Measurements from ENCODE around the gene BMP10.
"Not testable (repeated sequence)": the region's sequence is repeated elsewhere in the genome, so short reads cannot be mapped to it uniquely, and the experiment has no call there.

BMP10 gene

GRCh38 chr2:68871159-68871764, at the start of gene BMP10:
BMP10 (minus strand) TSS chr2:68871397; CDS start chr2:68871358, 39 bp downstream.
- DNase-seq, result no peak

- DNase-seq, result no peak
Observed at GRCh38 chr2:68920481-68921170, 49.4 kb upstream of the BMP10 start.

- DNase-seq, result no peak
Observed at GRCh38 chr2:68918497-68918896, 47.3 kb upstream of the BMP10 start.

GRCh38 chr2:68917034-68917718, 46.0 kb upstream of the BMP10 start:
- no peak for DNase-seq

- no peak for DNase-seq
Observed at GRCh38 chr2:68916226-68916625, 45.0 kb upstream of the BMP10 start.

- no peak for DNase-seq
Observed at GRCh38 chr2:68915393-68915792, 44.2 kb upstream of the BMP10 start.

DNA sequence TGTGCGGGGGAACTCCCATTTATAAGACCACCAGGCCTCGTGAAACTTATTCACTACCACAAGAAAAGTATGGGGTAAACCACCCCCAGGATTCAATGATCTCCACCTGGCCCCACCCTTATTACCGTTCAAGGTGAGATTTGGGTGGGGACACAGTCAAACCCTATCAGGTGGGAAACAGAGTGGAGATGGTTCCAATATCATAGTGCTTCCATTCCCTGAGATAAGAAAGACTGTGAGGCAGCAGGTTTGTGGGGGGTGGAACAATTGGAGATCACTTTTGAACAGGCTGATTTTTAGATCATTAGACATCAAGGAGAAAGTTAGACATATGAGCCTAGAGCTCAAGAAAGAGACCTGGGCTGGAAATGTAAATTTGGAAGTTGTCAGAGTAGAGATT, 42.2 kb upstream of the BMP10 start:
- DNase-seq, result no peak

- no peak for DNase-seq
Observed at GRCh38 chr2:68912732-68913131, 41.5 kb upstream of the BMP10 start.

GRCh38 chr2:68912111-68912510, 40.9 kb upstream of the BMP10 start:
- DNase-seq, result no peak

DNA sequence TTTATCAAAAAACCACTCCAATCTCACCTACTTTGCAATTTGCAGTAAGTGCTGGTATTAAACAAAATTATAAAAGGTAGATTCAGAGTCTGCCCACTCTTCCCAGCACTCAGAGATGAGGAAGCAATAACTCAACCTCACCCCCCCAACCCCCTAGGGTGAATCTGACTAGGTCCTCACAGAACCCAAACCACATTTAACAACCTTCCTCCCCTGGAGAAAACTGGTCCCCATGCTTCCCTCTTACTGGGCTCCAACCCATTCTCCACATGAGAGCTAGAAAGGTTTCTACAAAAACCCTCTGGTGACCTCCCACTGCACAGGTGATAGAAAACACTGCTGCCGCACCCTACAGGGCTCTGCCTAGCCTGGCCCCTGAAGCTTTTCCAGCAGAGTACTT, 40.5 kb upstream of the BMP10 start:
- no peak for DNase-seq

GRCh38 chr2:68911246-68911645, 40.0 kb upstream of the BMP10 start:
- no peak for DNase-seq

DNA sequence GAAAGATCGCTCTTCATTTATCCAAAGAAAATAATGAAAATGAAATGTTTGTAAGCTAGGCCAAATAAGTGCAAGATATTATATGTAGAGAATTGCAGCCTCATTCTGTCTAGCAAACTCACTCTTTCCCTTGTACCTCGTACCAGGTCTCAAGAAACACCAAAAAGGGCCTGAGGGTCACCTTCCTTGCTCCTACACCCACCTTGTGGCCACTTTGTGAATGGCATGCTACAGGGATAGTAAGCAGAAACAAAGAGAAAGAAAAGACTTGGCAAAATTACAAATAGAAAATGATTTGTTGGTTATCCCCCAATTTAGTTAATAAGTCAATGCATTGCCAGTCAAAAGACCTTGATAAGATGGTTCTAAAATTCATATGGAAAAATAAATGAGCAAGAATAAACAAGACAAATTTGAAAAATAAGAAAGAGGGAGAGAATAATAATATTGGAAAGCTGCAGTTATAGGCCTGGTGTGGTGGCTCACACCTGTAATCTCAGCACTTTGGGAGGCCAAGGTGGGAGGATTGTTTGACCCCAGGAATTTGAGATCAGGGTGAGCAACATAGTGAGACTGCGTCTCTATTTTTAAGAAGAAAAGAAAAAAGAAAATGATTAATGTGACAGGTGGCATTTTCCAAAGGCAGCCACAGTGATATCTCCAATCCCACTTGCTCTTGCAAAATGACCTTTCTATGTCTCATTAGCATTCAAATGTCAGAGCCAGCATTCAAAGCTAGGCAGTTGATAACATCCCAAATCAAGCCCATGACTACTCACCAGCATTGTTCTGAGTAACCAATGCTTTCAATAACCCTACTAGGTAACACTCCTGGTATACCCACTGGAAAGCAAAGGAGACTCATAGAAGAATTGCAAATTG, 38.8 kb upstream of the BMP10 start:
- DNase-seq, result peak; percentile 79

DNA sequence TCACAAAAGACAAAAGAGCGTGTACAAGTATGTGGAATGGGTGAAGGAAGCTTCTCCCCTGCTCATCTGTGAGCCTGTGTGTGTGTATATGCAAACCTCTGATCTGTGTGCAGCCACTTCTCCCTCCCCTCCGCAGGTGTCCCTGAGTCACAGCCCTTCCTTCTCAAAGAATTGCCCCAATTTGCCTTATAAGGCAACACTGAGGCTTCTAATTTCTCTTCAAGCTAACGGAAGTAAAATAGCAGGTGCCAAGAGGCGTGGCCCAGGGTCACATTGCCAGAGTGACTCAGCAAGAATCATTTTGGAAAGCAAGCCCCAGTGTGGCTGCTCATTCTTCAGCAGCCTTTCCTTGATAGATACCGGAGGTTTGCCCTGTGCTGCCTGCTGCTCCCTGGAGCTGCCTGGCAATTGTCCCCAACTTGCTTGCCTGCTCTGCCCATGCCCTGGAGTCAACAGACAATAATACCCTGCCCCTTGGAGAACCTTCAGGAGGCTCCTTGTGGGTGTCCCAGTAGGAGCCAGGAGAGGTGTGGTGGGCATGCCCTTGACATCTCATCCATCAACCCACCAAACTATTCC, 37.3 kb upstream of the BMP10 start:
- DNase-seq, result peak; percentile 81

GRCh38 chr2:68907920-68908253, 36.7 kb upstream of the BMP10 start:
- no peak for DNase-seq

DNA sequence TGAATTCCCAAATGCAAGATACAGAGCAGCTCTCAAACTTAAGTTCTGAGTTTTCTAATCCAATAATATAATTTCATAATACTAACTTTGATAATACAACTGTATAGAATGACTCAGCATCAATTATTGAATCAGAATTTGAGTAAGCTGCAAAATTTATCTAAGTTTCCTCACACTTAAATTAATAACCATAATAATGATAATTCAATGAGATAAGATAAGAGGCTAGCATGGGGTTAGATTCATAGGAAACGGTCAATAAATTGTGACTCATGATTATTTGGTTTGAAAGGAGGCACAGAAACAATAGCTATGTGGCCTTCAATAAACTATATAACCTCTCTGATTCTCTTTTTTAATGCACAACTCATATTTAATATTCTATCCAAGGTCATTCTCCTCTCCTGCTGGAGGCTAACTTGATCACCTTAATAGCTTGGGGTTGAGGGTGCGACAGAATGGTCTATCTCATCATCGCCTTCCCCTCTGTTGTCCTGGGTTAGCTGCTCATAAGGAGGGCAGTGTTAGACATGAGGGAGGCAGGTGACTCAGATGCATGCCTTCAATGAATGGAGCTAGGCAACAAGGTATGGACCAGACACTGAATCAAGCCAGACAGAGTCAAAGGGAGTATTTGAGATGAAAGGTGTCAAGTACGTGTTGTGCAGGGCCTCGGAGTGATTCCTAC, 36.2 kb upstream of the BMP10 start:
- no peak for DNase-seq

GRCh38 chr2:68906716-68907115, 35.5 kb upstream of the BMP10 start:
- DNase-seq, result no peak

- no peak for DNase-seq
Observed at GRCh38 chr2:68905116-68905515, 33.9 kb upstream of the BMP10 start.

DNA sequence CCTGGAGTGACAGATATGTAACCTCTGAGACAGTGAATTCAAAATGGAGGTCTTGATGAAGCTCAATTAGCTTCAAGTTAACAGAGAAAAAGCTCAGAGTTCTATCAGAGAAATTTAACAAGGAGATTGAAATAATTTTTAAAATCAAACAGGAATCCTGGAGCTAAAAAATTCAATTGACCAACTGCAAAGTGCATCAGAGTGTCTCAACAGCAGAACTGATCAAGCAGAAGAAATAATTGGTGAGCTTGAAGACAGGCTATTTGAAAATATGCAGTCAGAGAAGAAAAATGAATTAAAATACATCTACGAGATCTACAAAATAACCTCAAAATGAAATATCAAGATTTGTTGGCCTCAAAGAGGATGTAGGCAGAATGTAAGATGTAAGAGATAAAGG, 30.4 kb upstream of the BMP10 start:
- no peak for DNase-seq

DNA sequence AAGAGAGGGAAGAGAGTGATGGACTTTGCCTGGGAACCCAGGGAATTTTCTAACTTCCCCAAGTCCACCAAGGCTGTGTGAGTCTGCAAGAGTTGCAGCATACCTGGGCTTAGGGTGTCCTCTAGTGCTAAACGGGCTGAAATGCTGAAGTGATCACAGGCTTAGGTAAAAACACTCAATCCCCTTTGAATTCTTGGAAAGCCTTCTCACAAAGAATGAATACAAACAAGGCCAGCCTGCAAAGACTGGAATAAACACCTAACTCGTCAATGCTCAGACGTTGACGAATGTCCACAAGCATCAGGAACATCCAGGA, 30.0 kb upstream of the BMP10 start:
- no peak for DNase-seq

DNA sequence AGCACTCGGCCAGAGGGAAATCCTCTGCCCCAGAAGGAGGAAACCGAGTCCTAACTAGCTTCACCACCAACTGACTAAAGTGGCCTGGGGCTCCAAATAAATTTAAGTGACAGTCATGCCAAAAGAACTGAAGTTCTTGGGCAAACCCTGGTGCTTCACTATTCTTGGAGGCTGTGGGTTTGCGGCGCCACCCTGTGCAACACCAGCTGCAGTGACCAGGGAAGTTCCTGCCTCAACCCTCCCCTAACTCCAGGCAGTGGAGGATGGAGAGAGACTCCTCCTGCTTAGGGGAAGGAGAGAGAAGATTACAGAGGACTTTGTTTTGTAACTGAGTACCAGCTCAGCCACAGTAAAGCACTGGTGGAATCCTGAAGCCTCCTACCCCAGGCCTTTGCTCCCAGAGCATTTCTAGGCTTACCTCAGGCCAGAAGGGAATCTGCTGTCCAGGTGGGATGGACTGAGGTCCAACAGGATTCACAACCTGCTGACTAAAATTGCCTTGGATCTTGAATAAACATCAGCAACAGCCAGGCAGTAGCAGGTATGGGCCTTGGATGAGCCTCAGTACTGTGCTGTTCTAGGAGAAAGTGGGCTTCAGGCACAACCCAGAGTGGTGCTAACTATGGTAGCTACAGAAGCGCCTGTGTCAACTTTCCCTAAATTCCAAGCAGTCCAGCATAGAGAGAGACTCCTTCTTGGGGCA, 29.4 kb upstream of the BMP10 start:
- no peak for DNase-seq

- not testable (repeated sequence) for DNase-seq
Observed at GRCh38 chr2:68895981-68896380, 24.8 kb upstream of the BMP10 start.

GRCh38 chr2:68889500-68889899, 18.3 kb upstream of the BMP10 start:
- no peak for DNase-seq
